ENCODE results near the gene ZNF821. TPM values are rescaled to one million over a fixed set of nuclear protein-coding genes. Genes with fewer than 3 reads are reported as not detected.
"Not testable (repeated sequence)": the region's sequence is repeated elsewhere in the genome, so short reads cannot be mapped to it uniquely, and the experiment has no call there.

ZNF821 gene
- total and polyA plus RNA-seq, 2 experiments from 2014 or later, result 13.5 to 24.4 TPM

DNA sequence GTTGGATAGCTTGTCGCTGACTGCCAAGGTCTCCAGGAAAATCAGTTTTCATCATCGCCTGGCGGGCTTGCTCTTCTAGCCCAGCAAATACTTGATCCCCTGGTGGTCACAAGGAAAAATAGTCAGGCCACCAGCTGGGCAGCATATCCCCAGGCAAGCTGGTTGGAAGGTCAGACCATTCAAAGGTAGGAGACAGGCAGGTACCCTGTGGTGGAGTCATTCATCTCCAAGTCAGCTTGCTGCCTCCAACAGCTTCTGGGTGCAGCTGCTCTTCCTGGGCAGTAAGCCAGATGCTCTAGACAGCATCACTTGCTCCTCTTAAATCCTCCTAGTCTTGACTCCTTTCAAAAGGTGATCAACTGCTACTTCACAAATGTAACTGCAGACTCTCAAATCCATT, 16.0 kb downstream of the ZNF821 start:
- no peak overlapping the region for H3K27ac ChIP-seq
- H3K9me2 ChIP-seq (replicated peaks; ENCODE audit: insufficient read depth), result no peaks in the 10 kb centered on the region
- no peak for DNase-seq (ENCODE audit: low spot score)
- H3K4me3 ChIP-seq, result no peak overlapping the region
- no peaks in the 10 kb centered on the region for H4K20me1 ChIP-seq (ENCODE audit: insufficient read depth, poor library complexity, severe bottlenecking)
- H3K4me1 ChIP-seq (ENCODE audit: insufficient read depth), result no peaks in the 10 kb centered on the region
- WGBS (ENCODE audit: low lambda C conversion rate, missing lambda C conversion rate), result 93% methylated on average over 3 of the region's 3 CpGs
- no peaks in the 10 kb centered on the region for H3K27me3 ChIP-seq
- no peak overlapping the region for H3K4me2 ChIP-seq
- no peaks in the 10 kb centered on the region for H3K9me3 ChIP-seq (ENCODE audit: low read depth)
- no peak overlapping the region for H2AFZ ChIP-seq
- TF ChIP-seq, protein P1, sequence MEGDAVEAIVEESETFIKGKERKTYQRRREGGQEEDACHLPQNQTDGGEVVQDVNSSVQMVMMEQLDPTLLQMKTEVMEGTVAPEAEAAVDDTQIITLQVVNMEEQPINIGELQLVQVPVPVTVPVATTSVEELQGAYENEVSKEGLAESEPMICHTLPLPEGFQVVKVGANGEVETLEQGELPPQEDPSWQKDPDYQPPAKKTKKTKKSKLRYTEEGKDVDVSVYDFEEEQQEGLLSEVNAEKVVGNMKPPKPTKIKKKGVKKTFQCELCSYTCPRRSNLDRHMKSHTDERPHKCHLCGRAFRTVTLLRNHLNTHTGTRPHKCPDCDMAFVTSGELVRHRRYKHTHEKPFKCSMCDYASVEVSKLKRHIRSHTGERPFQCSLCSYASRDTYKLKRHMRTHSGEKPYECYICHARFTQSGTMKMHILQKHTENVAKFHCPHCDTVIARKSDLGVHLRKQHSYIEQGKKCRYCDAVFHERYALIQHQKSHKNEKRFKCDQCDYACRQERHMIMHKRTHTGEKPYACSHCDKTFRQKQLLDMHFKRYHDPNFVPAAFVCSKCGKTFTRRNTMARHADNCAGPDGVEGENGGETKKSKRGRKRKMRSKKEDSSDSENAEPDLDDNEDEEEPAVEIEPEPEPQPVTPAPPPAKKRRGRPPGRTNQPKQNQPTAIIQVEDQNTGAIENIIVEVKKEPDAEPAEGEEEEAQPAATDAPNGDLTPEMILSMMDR (IDR thresholded peaks at IDR 0.05; ENCODE audit: poor library complexity), result no peak
- no peak for TF ChIP-seq EZH2 (IDR thresholded peaks at IDR 0.05; ENCODE audit: borderline replicate concordance)
- TF ChIP-seq EZH2phosphoT487 (IDR thresholded peaks at IDR 0.05; ENCODE audit: low read depth, severe bottlenecking, unreplicated experiment), result no peak
- H3K79me2 ChIP-seq, result no peaks in the 10 kb centered on the region
- H3K36me3 ChIP-seq (replicated peaks; ENCODE audit: insufficient read depth, low read depth), result no peaks in the 10 kb centered on the region

DNA sequence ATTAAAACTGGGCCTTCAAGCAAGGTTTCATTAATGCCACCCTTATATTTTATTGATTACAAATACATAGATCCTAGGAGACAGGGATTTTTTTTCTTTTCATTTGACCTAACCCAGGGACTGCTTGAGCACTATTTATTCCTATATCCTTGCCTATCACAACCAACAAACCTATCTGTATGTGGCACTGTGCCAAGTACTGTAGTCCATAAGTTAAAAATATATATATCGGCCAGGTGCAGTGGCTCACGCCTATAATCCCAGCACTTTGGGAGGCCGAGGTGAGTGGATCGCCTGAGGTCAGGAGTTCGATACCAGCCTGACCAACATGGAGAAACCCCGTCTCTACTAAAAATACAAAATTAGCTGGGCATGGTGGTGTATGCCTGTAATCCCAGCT, 16.8 kb downstream of the ZNF821 start:
- not testable (repeated sequence) for H2AFZ ChIP-seq; H4K20me1 ChIP-seq (ENCODE audit: insufficient read depth, poor library complexity, severe bottlenecking); H3K79me2 ChIP-seq; H3K27me3 ChIP-seq; H3K4me2 ChIP-seq; H3K27ac ChIP-seq; DNase-seq (ENCODE audit: low spot score); H3K4me3 ChIP-seq; H3K4me1 ChIP-seq (ENCODE audit: insufficient read depth); H3K9me3 ChIP-seq (ENCODE audit: low read depth); H3K36me3 ChIP-seq (replicated peaks; ENCODE audit: insufficient read depth, low read depth); H3K9me2 ChIP-seq (replicated peaks; ENCODE audit: insufficient read depth)
- over 99% methylated on average over 6 of the region's 6 CpGs for WGBS (ENCODE audit: low lambda C conversion rate, missing lambda C conversion rate)

DNA sequence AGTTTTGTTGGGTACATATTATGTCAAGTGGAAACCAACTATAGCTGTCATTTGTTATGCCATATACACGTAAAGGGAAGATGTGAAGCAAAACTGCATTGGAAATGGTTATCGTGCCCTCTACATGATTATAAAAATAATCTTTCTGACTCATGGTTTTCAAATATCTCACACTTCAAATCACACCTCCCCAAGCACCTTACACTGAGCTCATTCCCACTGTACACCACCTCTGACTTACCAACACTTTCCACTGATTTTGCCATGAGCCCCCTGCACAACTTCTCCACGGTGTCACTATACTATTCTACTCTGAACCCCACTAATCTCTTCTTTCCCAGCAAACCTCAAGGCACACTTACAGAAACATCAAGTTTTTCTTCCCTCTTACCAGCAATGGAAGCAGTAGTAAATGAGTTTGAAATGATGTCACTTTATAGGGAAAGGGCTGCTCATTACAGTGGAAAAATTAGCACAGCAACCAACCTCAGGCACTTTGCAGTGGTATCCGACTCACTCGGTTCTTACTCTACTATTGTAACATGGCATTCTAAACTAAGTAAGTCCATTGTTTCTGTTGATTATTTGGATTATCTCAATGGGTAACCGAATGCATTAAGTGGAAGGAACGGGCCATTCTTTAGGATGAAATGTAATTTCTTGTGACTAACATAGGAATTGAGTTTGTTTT, 18.7 kb downstream of the ZNF821 start:
- no peak overlapping the region for H2AFZ ChIP-seq
- WGBS (ENCODE audit: low lambda C conversion rate, missing lambda C conversion rate), result 86% methylated on average over 7 of the region's 7 CpGs

DNA sequence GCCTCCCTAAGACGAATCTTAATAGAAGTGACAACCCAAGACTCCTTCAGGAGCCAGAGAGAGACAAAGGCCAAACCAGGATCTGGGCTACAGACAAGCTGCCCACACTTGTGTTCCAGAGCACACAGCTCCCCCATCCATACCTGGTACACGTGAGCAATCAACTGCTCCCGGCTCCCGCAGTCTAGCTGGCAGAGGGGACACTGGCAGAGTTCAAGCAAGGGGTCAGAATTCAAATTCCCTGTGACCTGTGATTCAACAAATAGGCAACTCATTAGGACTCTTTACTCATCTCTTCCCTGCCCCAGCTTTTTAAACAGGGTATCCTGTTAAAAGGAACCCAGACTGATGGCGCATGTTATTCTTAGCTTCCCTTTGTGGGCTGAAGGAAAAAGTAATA, 20.0 kb downstream of the ZNF821 start:
- Histone ChIP-seq H3K79me2 (no peaks in the 10 kb centered on the region), H3K4me1 (ENCODE audit: insufficient read depth) (peaks cover 4% of the 10 kb centered on the region), H3K9me2 (replicated peaks; ENCODE audit: insufficient read depth) (no peaks in the 10 kb centered on the region), H2AFZ (no peak overlapping the region), H3K4me3 (no peak overlapping the region), H3K9me3 (ENCODE audit: low read depth) (no peaks in the 10 kb centered on the region), H3K27ac (no peak overlapping the region), H3K36me3 (replicated peaks; ENCODE audit: insufficient read depth, low read depth) (no peaks in the 10 kb centered on the region), H3K4me2 (no peak overlapping the region), H4K20me1 (ENCODE audit: insufficient read depth, poor library complexity, severe bottlenecking) (no peaks in the 10 kb centered on the region), H3K27me3 (no peaks in the 10 kb centered on the region)
- 88% methylated on average over 5 of the region's 5 CpGs for WGBS (ENCODE audit: low lambda C conversion rate, missing lambda C conversion rate)
- TF ChIP-seq EZH2phosphoT487 (IDR thresholded peaks at IDR 0.05; ENCODE audit: low read depth, severe bottlenecking, unreplicated experiment) (no peak), EZH2 (IDR thresholded peaks at IDR 0.05; ENCODE audit: borderline replicate concordance) (no peak)
- TF ChIP-seq, protein P1 (IDR thresholded peaks at IDR 0.05; ENCODE audit: poor library complexity), result no peak
- DNase-seq (ENCODE audit: low spot score), result no peak

More for the DNA sequence above, 18.7 kb downstream of the ZNF821 start:
- Histone ChIP-seq H3K27ac (no peak overlapping the region), H3K9me2 (replicated peaks; ENCODE audit: insufficient read depth) (no peaks in the 10 kb centered on the region), H3K27me3 (no peaks in the 10 kb centered on the region), H3K36me3 (replicated peaks; ENCODE audit: insufficient read depth, low read depth) (no peaks in the 10 kb centered on the region), H3K4me1 (ENCODE audit: insufficient read depth) (no peaks in the 10 kb centered on the region), H3K4me2 (no peak overlapping the region), H3K4me3 (no peak overlapping the region), H3K9me3 (ENCODE audit: low read depth) (no peaks in the 10 kb centered on the region), H3K79me2 (no peaks in the 10 kb centered on the region), H4K20me1 (ENCODE audit: insufficient read depth, poor library complexity, severe bottlenecking) (no peaks in the 10 kb centered on the region)
- TF ChIP-seq, protein P1 (IDR thresholded peaks at IDR 0.05; ENCODE audit: poor library complexity), result no peak
- TF ChIP-seq EZH2 (IDR thresholded peaks at IDR 0.05; ENCODE audit: borderline replicate concordance) (no peak), EZH2phosphoT487 (IDR thresholded peaks at IDR 0.05; ENCODE audit: low read depth, severe bottlenecking, unreplicated experiment) (no peak)
- DNase-seq (ENCODE audit: low spot score), result no peak
